ENCODE measurements around the gene ABCG4.

- TF ChIP-seq EP300 (IDR thresholded peaks at IDR 0.05; ENCODE audit: low read depth): no peak
- TF ChIP-seq, protein P1, sequence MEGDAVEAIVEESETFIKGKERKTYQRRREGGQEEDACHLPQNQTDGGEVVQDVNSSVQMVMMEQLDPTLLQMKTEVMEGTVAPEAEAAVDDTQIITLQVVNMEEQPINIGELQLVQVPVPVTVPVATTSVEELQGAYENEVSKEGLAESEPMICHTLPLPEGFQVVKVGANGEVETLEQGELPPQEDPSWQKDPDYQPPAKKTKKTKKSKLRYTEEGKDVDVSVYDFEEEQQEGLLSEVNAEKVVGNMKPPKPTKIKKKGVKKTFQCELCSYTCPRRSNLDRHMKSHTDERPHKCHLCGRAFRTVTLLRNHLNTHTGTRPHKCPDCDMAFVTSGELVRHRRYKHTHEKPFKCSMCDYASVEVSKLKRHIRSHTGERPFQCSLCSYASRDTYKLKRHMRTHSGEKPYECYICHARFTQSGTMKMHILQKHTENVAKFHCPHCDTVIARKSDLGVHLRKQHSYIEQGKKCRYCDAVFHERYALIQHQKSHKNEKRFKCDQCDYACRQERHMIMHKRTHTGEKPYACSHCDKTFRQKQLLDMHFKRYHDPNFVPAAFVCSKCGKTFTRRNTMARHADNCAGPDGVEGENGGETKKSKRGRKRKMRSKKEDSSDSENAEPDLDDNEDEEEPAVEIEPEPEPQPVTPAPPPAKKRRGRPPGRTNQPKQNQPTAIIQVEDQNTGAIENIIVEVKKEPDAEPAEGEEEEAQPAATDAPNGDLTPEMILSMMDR (IDR thresholded peaks at IDR 0.05): no peak
- no peak for TF ChIP-seq POLR2A (IDR thresholded peaks at IDR 0.05)
Measured at GRCh38 chr11:119167933-119168332, 19.1 kb downstream of the ABCG4 start.
